Cardiac fibroblast (primary cell): ENCODE results near the gene ZNF256.

Experiments
- DNase-seq, 2 donors: peaks; one replicate each; pipeline versions ENCODE4 v3.0.0 to v3.0.0-alpha.2; 2010; ENCODE audit warnings: low read depth in 2 of 2
- H3K4me3 ChIP-seq, 2 donors: replicated peaks in 1 of 2; 1 replicate in 1 of 2; 2 replicates in 1 of 2; pipeline ENCODE4 v1.5.1; 2011; ENCODE audit warnings: low read depth in 2 of 2, low read length in 2 of 2, mild to moderate bottlenecking in 2 of 2, moderate library complexity in 1 of 2
- CTCF ChIP-seq: IDR thresholded peaks from one replicate; pipeline ENCODE4 v1.5.1; 2011; ENCODE audit warnings: low read depth, mild to moderate bottlenecking, low read length, inconsistent platforms

ZNF256 gene

GRCh38 chr19:57954996-57955395, 7.5 kb upstream of the ZNF256 start:
- no peak for DNase-seq
- no peak for TF ChIP-seq CTCF
- no peak overlapping the region for H3K4me3 ChIP-seq

GRCh38 chr19:57949702-57950101, 2.2 kb upstream of the ZNF256 start:
- no peak for DNase-seq
- no peak overlapping the region for H3K4me3 ChIP-seq
- TF ChIP-seq CTCF: no peak

- TF ChIP-seq CTCF: no peak
- H3K4me3 ChIP-seq: no peak overlapping the region
- no peak for DNase-seq
Measured at GRCh38 chr19:57949296-57949695, 1.8 kb upstream of the ZNF256 start.

GRCh38 chr19:57947088-57947418, 453 bp downstream of the ZNF256 start:
- TF ChIP-seq CTCF: no peak
- no peak for DNase-seq
- peak overlapping the region; percentile 95 to 98 for H3K4me3 ChIP-seq

GRCh38 chr19:57946316-57946715, 1.2 kb downstream of the ZNF256 start:
- H3K4me3 ChIP-seq: peak overlapping the region; percentile 95 to 98

GRCh38 chr19:57941593-57941992, 5.9 kb downstream of the ZNF256 start:
- no peak overlapping the region for H3K4me3 ChIP-seq
- no peak for TF ChIP-seq CTCF
- no peak for DNase-seq

More at GRCh38 chr19:57946316-57946715, 1.2 kb downstream of the ZNF256 start:
- TF ChIP-seq CTCF: no peak
- no peak for DNase-seq

GRCh38 chr19:57935731-57936130, 11.8 kb downstream of the ZNF256 start:
- H3K4me3 ChIP-seq: no peak overlapping the region
- DNase-seq: no peak
- TF ChIP-seq CTCF: no peak
